BLaER1 treated with 17β-estradiol and CSF1 and Interleukin-3, amounts not matched to agents 10 nM and 100 nM (cell line): ENCODE data around the gene UBD.

ENCODE experiments used
- H3K27ac ChIP-seq, 11 experiments: shearing (Covaris generic); formaldehyde crosslinking; 2 replicates each; pipeline ENCODE4 v1.8.1; 2022
- H3K27me3 ChIP-seq, 11 experiments: shearing (Covaris generic); formaldehyde crosslinking; 2 replicates each; pipeline ENCODE4 v1.8.1; 2022
- H3K36me3 ChIP-seq, 11 experiments: shearing (Covaris generic); formaldehyde crosslinking; 2 replicates each; pipeline ENCODE4 v1.8.1; 2022
- H3K4me1 ChIP-seq, 10 experiments: shearing (Covaris generic); formaldehyde crosslinking; 2 replicates each; pipeline ENCODE4 v1.8.1; 2022
- H3K4me2 ChIP-seq, 11 experiments: shearing (Covaris generic); formaldehyde crosslinking; 2 replicates each; pipeline ENCODE4 v1.8.1; 2022
- H3K4me3 ChIP-seq, 10 experiments: shearing (Covaris generic); formaldehyde crosslinking; 2 replicates each; pipeline ENCODE4 v1.8.1; 2022
- H3K9ac ChIP-seq, 11 experiments: shearing (Covaris generic); formaldehyde crosslinking; 2 replicates each; pipeline ENCODE4 v1.8.1; 2022
- H3K9me3 ChIP-seq, 11 experiments: shearing (Covaris generic); formaldehyde crosslinking; replicated peaks in 1 of 11; 2 replicates each; pipeline ENCODE4 v1.8.1; 2022
- H4K20me1 ChIP-seq, 11 experiments: shearing (Covaris generic); formaldehyde crosslinking; 2 replicates each; pipeline ENCODE4 v1.8.1; 2022
- Cebpa-rat ChIP-seq, 11 experiments: shearing (Covaris generic); IDR thresholded peaks; 2 replicates each; pipeline ENCODE4 v1.8.1; 2022

The UBD gene

DNA sequence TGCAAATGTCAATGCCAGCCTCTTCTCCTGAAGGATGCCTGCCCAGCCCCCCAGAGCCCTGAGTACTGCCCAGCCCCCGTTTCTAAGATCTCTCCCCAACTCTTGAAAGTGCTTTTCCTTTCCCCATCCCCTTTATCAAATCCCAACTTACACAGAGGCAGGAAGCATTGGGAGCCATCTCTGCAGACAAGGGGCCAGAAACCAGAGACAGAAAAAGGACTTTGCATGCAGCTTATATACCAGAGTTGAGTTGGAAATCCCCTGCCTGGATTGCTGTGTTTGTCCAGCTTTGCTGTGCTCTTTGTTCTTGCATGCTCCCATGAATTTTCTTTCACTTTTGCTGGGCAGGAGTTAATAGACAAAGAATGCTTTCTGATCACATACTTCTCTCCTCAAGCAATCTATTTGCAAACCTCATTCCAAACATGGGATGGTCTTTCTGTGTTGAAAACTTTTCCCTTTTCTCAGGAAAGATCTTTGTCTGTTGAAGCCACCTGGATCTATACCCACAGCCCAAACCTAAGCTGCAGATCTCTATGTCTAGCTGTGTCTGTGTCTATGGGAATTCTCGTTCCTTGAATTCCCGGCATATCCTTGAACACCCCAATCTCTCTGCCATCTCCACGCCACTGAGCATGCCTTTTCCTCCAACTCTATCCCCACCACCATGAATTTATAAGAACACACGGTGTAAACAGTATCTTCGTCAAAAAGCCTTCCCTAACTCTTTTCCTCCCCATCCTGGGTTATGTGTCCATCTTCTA, at the start of gene UBD:
Gene UBD, minus strand, starts transcription at position 209 of the 764 bp plus-strand sequence. Its CDS starts 31 bp downstream, at position 178.
- no peak within 1 kb of the TSS for H3K4me3 ChIP-seq
- no peaks in the 10 kb centered on the region for H3K27me3 ChIP-seq
- H3K27ac ChIP-seq, result no peak within 1 kb of the TSS
- H3K9me3 ChIP-seq, result peaks cover 0 to 4% (median under 1%) of the 10 kb centered on the region in 11 experiments; a peak in 4 of 22 replicates
- no peaks in the 10 kb centered on the region for H4K20me1 ChIP-seq
- no peaks in the 10 kb centered on the region for H3K36me3 ChIP-seq
- no peak for TF ChIP-seq Cebpa-rat (IDR thresholded peaks at IDR 0.05)
- no peak within 1 kb of the TSS for H3K9ac ChIP-seq
- H3K4me1 ChIP-seq, result peaks cover 0 to 9% (median 0%) of the 10 kb centered on the region in 10 experiments; a peak in 5 of 20 replicates
- H3K4me2 ChIP-seq, result no peak within 1 kb of the TSS

- no peaks in the 10 kb centered on the region for H3K9me3 ChIP-seq
- no peak overlapping the region for H3K9ac ChIP-seq
- no peak overlapping the region for H3K4me3 ChIP-seq
- H3K4me2 ChIP-seq, result no peak overlapping the region
- H3K4me1 ChIP-seq, result no peaks in the 10 kb centered on the region
- peaks cover 97 to 100% (median 99%) of the 10 kb centered on the region in 11 experiments for H3K36me3 ChIP-seq
- no peak for TF ChIP-seq Cebpa-rat (IDR thresholded peaks at IDR 0.05)
- H3K27me3 ChIP-seq, result no peaks in the 10 kb centered on the region
- H3K27ac ChIP-seq, result no peak overlapping the region
- peaks cover 0 to 5% (median 0%) of the 10 kb centered on the region in 11 experiments; a peak in 1 of 22 replicates for H4K20me1 ChIP-seq
Measured at GRCh38 chr6:29608131-29608530, 48.6 kb upstream of the UBD start.

DNA sequence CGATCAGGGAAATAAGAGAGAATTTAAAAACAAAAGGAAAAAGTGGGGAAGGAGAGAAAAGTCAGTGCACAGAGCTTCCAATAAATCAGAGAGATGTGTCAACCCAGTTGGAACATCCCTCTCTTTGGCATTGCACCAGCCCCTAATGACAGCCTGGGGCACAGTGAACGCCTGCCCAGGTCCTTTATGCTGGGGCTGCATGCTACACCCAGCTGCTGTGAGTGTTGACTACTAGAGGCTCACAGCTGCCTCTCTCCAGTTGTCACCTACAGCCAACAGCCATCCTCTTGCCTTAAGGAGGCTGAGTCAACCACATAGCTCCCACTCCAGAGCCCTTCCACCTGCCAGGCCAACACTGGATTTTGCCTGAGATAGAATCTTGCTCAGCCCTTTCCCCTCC, 44.4 kb upstream of the UBD start:
- H3K9me3 ChIP-seq, result no peaks in the 10 kb centered on the region
- no peak overlapping the region for H3K4me2 ChIP-seq
- no peak overlapping the region for H3K4me3 ChIP-seq
- no peak overlapping the region for H3K9ac ChIP-seq
- peaks cover 0 to 7% (median 0%) of the 10 kb centered on the region in 11 experiments; a peak in 1 of 22 replicates for H4K20me1 ChIP-seq
- no peaks in the 10 kb centered on the region for H3K4me1 ChIP-seq
- TF ChIP-seq Cebpa-rat (IDR thresholded peaks at IDR 0.05), result no peak
- H3K27ac ChIP-seq, result no peak overlapping the region
- H3K36me3 ChIP-seq, result peaks cover 82 to 100% (median 91%) of the 10 kb centered on the region in 11 experiments
- no peaks in the 10 kb centered on the region for H3K27me3 ChIP-seq

DNA sequence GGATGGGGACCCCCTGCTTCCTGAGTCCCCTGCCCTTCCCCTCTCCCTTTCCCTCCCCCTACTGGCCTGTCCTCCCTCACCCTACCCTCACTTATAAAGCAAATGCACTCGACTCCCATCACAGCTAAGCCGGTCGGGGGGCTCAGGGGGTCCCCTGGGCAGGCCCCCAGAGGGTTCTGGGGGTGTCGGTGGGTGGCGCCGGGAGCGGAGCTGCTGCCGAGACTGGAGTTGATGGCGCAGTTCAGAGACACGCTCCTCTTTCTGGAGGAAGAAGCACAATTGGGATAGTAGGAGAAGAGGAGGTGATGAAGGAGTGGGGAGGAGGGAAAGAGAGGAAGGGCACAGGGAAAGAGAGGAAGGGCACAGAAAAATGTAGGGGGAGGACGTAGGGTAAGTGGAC, 43.9 kb upstream of the UBD start:
- no peaks in the 10 kb centered on the region for H3K4me1 ChIP-seq
- no peak for TF ChIP-seq Cebpa-rat (IDR thresholded peaks at IDR 0.05)
- H3K36me3 ChIP-seq, result peaks cover 77 to 95% (median 86%) of the 10 kb centered on the region in 11 experiments

DNA sequence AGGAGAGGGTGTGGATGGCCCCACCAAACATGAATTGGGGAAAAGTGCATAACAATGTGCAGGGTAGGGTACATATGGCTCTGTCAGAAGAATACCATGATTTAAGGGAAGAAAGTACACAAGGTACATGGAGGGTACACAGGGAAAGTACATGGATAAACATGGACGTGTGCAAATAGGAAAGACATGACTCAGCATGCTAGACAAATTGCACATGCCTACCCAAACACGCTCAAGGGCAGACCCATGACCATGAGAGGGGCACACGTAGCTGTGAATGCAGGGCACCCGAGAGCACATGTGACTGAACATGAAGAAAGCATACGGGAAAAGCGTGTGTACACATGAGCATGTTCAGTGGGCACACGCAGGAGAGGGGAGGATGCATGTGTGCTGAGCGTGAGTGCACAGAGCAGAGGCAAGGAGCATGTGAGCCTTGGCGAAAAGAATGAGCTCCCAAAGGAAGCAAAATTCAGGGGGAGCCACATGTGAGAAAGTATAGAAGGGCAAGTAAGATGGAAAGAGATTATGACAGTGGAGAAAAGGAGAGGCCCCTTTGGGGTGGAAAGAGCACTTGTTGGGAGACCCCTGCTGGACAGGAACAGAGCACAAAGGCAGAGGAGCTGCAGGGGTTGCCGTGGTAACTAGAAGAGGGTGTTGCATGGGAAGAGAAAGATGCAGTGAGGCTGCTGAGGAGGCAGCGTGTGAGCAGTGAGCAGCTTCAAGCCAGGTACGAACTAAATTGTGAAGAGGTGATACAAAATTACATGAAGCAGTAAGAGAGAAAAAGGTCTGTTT, 43.2 kb upstream of the UBD start:
- Histone ChIP-seq H3K27me3 (no peaks in the 10 kb centered on the region), H3K9me3 (no peaks in the 10 kb centered on the region), H3K4me1 (no peaks in the 10 kb centered on the region), H4K20me1 (peaks cover 0 to 7% (median 0%) of the 10 kb centered on the region in 11 experiments; a peak in 1 of 22 replicates), H3K4me2 (no peak overlapping the region), H3K4me3 (no peak overlapping the region), H3K27ac (no peak overlapping the region), H3K9ac (no peak overlapping the region), H3K36me3 (peaks cover 70 to 88% (median 79%) of the 10 kb centered on the region in 11 experiments)
- no peak for TF ChIP-seq Cebpa-rat (IDR thresholded peaks at IDR 0.05)

More for the DNA sequence above, 43.9 kb upstream of the UBD start:
- H3K4me3 ChIP-seq, result no peak overlapping the region
- no peak overlapping the region for H3K27ac ChIP-seq
- H3K9ac ChIP-seq, result no peak overlapping the region
- no peak overlapping the region for H3K4me2 ChIP-seq
- no peaks in the 10 kb centered on the region for H3K27me3 ChIP-seq
- no peaks in the 10 kb centered on the region for H3K9me3 ChIP-seq
- peaks cover 0 to 7% (median 0%) of the 10 kb centered on the region in 11 experiments; a peak in 1 of 22 replicates for H4K20me1 ChIP-seq

- H3K9ac ChIP-seq, result no peak overlapping the region
- no peaks in the 10 kb centered on the region for H3K9me3 ChIP-seq
- H3K4me1 ChIP-seq, result no peaks in the 10 kb centered on the region
- peaks cover 25 to 43% (median 36%) of the 10 kb centered on the region in 11 experiments for H3K36me3 ChIP-seq
- peaks cover 0 to 3% (median 0%) of the 10 kb centered on the region in 11 experiments; a peak in 2 of 22 replicates for H4K20me1 ChIP-seq
- no peak overlapping the region for H3K27ac ChIP-seq
- no peaks in the 10 kb centered on the region for H3K27me3 ChIP-seq
- no peak overlapping the region for H3K4me2 ChIP-seq
- no peak overlapping the region for H3K4me3 ChIP-seq
- TF ChIP-seq Cebpa-rat (IDR thresholded peaks at IDR 0.05), result no peak
Measured at GRCh38 chr6:29598172-29598747, 38.7 kb upstream of the UBD start.

- Histone ChIP-seq H3K27ac (no peak overlapping the region), H3K36me3 (peaks cover 15 to 32% (median 26%) of the 10 kb centered on the region in 11 experiments), H3K9me3 (no peaks in the 10 kb centered on the region), H3K27me3 (no peaks in the 10 kb centered on the region), H3K4me3 (no peak overlapping the region), H3K4me2 (no peak overlapping the region), H3K9ac (no peak overlapping the region), H4K20me1 (no peaks in the 10 kb centered on the region; a peak in 1 of 22 replicates), H3K4me1 (peaks cover 0 to 8% (median 0%) of the 10 kb centered on the region in 10 experiments; a peak in 3 of 20 replicates)
- no peak for TF ChIP-seq Cebpa-rat (IDR thresholded peaks at IDR 0.05)
Measured at GRCh38 chr6:29597184-29597583, 37.7 kb upstream of the UBD start.

DNA sequence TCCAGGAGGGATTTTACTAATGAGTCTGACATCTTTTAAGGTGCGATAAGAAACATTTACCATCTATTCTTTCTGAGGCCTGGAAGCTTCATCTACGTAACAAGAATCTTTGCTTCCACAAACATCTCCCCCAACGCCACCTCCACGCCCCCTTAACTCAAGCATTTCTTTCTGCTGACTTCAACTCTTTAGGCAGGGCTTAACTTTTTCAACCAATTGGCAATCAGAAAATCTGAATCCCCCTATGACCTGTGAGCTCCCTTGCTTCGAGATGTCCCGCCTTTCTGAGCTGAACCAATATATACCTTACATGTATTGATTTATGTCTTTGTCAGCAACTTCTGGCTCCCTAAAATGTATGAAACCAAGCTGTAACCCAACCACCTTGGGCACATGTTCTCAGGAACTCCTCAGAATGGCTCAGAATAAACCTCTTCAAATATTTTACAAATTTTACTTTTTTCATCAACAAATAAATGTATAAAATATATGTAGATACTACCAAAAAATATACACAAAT, 36.9 kb upstream of the UBD start:
- H3K4me2 ChIP-seq, result no peak overlapping the region
- H3K27ac ChIP-seq, result no peak overlapping the region
- peaks cover 7 to 25% (median 19%) of the 10 kb centered on the region in 11 experiments; a peak in 21 of 22 replicates for H3K36me3 ChIP-seq
- H3K9ac ChIP-seq, result no peak overlapping the region
- H3K4me1 ChIP-seq, result peaks cover 0 to 8% (median 0%) of the 10 kb centered on the region in 10 experiments; a peak in 3 of 20 replicates
- no peaks in the 10 kb centered on the region for H3K27me3 ChIP-seq
- H3K4me3 ChIP-seq, result no peak overlapping the region
- no peaks in the 10 kb centered on the region; a peak in 1 of 22 replicates for H4K20me1 ChIP-seq
- no peaks in the 10 kb centered on the region for H3K9me3 ChIP-seq
- no peak for TF ChIP-seq Cebpa-rat (IDR thresholded peaks at IDR 0.05)
